ENCODE results near the gene SEC22A. TPM values are rescaled to one million over a fixed set of nuclear protein-coding genes. Genes with fewer than 3 reads are reported as not detected.

SEC22A gene
- polyA plus RNA-seq, 6 donors from 2014 or later = 12.5 to 17.0 (median 13.6) TPM

DNA sequence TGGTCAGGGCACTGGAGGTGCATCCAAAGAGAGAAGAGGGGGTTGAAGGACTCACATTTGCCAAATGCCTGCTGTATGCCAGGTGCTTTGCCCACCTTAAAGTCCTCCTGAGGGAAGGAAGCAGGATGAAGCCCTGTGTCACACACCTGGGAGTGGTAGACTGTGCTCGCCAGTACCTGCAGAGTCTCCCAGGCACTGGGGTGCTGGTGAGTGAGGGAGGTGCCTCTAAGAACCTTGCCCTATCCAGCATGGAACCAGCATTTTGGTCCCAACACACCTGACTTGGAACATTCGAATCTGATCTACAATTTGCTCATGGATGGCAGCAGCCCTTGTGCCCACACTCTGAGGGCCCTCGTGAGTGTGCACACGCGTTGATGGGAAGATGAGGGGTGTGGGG, 76.7 kb downstream of the SEC22A start:
- Mint-ChIP-seq H3K27me3 (no peaks in the 10 kb centered on the region), H3K4me3 (no peak overlapping the region), H3K27ac (no peak overlapping the region), H3K9me3 (no peaks in the 10 kb centered on the region), H3K36me3 (no peaks in the 10 kb centered on the region), H3K4me1 (peaks cover 0 to 3% (median 2%) of the 10 kb centered on the region in 3 donors)
- DNase-seq (no peak), ATAC-seq (ENCODE audit: low read depth in 2 of 2) (no peak)

DNA sequence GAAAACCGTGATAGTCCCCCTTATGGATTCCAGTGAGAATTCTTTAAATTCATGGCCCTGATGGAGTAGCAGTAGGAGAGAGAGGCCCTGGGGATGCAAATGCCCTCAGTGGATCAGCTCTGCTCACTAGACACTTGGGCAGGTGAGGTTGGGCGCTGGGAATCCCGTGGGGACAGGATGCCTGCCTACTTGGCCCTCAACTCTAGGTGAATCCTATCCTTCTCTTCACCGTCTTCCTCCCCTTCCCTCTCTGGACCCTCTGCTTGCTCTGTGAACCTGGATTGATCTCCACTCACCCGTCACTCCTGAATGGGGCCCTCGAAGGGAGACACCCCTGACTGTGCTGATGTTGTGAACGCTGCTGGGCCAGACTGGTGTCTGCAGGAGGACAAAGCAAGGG, 77.4 kb downstream of the SEC22A start:
- peaks cover 0 to 3% (median 2%) of the 10 kb centered on the region in 3 donors for H3K4me1 Mint-ChIP-seq
- H3K27ac Mint-ChIP-seq = no peak overlapping the region
- H3K36me3 Mint-ChIP-seq = no peaks in the 10 kb centered on the region
- no peak for ATAC-seq (ENCODE audit: low read depth in 2 of 2)
- H3K4me3 Mint-ChIP-seq = no peak overlapping the region
- no peaks in the 10 kb centered on the region for H3K9me3 Mint-ChIP-seq
- H3K27me3 Mint-ChIP-seq = no peaks in the 10 kb centered on the region
- no peak for DNase-seq

DNA sequence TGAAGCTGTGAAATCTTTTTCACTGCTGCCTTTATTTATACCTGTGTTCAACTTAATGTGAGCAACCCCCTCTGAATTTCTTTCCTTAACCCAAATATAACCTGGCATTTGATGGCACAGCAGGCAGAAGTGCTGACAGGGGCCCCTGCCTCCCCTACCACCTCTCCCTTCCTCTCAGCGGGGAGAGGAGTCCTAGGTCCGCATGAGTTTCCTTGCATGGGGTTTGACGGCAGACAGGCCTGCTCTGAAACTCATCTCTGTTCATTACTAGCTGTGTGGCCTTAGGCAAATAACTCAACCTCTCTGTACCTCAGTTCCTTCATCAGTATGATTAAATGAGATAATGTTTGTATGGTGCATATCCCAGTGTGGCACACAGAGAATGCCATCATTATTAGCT, 79.7 kb downstream of the SEC22A start:
- DNase-seq = no peak
- Mint-ChIP-seq H3K36me3 (no peaks in the 10 kb centered on the region), H3K4me1 (peaks cover 0 to 3% (median 2%) of the 10 kb centered on the region in 3 donors), H3K27me3 (no peaks in the 10 kb centered on the region), H3K27ac (peak overlapping the region in 1 of 6 donors; percentile 12), H3K9me3 (no peaks in the 10 kb centered on the region), H3K4me3 (no peak overlapping the region)
- ATAC-seq (ENCODE audit: low read depth in 2 of 2) = no peak

DNA sequence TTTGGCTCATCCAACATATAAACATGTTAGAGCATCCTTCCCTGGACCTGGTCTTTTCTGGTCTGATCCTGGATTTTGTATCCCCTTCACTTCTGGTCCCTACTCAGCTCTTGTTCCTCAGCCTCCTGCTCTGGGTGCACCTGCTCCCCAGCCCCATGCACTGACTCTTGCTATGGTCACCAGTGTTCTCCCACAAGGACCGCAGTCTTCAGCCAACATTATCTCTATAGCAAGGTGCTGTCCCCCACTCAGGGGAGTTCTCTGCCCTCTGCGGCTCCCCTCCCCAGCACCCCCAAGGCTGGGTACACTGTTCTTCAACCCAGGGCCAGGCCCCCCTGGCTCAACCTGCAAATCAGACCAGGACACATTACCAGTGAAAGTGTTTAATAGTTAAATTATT, 80.2 kb downstream of the SEC22A start:
- Mint-ChIP-seq H3K36me3 (no peaks in the 10 kb centered on the region), H3K4me3 (no peak overlapping the region), H3K27ac (no peak overlapping the region), H3K27me3 (peaks cover 0 to 4% (median 0%) of the 10 kb centered on the region in 3 donors), H3K9me3 (peaks cover 0 to 2% (median 0%) of the 10 kb centered on the region in 7 donors), H3K4me1 (peaks cover 0 to 2% (median under 1%) of the 10 kb centered on the region in 3 donors)
- no peak for DNase-seq
- no peak for ATAC-seq (ENCODE audit: low read depth in 2 of 2)

DNA sequence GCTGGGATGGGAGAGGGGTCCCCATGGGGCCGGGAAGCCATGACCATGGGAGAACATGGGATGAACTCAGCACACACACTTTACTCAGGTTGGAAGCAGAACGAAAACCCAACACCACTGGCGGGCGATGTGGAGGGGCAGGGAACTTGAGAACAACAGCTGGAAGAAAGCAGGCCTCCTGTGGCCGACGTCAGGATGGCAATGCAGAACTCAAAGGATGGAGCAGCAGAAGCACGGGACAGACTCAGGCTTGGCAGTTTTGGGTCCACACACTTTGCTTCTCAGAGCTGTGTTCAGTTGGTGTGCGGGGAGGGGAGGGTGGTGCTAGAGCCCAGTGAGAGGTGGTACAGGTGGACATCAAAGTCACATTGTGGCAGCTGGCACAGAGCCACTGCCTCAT, 80.7 kb downstream of the SEC22A start:
- DNase-seq = no peak
- H3K36me3 Mint-ChIP-seq = no peaks in the 10 kb centered on the region
- H3K9me3 Mint-ChIP-seq = peaks cover 0 to 7% (median 0%) of the 10 kb centered on the region in 7 donors
- peaks cover 0 to 6% (median 3%) of the 10 kb centered on the region in 3 donors for H3K4me1 Mint-ChIP-seq
- ATAC-seq (ENCODE audit: low read depth in 2 of 2) = no peak
- H3K27ac Mint-ChIP-seq = peak overlapping the region in 1 of 6 donors; percentile 33
- H3K4me3 Mint-ChIP-seq = no peak overlapping the region
- peaks cover 0 to 9% (median 0%) of the 10 kb centered on the region in 3 donors for H3K27me3 Mint-ChIP-seq

DNA sequence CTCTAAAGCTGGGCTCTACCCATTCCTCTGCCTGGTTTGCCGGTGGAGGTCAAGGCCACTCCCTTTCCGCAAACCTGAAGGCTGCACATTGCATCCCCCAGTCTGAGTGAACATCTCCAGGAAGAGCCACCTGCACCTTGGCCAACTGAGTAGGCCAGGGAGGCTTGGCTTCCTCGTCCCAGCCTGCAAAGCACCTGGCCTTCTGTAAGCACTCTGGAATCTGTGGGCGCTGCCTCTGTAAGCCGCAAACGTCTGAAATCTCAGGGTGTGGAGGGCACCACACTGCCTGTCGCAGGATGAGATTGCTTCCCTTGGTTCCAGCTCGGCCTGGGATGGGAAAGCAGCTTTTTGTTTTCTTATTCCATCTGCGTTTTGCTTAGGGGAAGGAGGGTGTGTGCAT, 81.3 kb downstream of the SEC22A start:
- no peak for DNase-seq
- Mint-ChIP-seq H3K27ac (no peak overlapping the region), H3K36me3 (no peaks in the 10 kb centered on the region), H3K27me3 (peaks cover 0 to 9% (median 0%) of the 10 kb centered on the region in 3 donors), H3K4me1 (peaks cover 0 to 6% (median 3%) of the 10 kb centered on the region in 3 donors), H3K9me3 (peaks cover 0 to 7% (median 0%) of the 10 kb centered on the region in 7 donors), H3K4me3 (no peak overlapping the region)
- ATAC-seq (ENCODE audit: low read depth in 2 of 2) = no peak

DNA sequence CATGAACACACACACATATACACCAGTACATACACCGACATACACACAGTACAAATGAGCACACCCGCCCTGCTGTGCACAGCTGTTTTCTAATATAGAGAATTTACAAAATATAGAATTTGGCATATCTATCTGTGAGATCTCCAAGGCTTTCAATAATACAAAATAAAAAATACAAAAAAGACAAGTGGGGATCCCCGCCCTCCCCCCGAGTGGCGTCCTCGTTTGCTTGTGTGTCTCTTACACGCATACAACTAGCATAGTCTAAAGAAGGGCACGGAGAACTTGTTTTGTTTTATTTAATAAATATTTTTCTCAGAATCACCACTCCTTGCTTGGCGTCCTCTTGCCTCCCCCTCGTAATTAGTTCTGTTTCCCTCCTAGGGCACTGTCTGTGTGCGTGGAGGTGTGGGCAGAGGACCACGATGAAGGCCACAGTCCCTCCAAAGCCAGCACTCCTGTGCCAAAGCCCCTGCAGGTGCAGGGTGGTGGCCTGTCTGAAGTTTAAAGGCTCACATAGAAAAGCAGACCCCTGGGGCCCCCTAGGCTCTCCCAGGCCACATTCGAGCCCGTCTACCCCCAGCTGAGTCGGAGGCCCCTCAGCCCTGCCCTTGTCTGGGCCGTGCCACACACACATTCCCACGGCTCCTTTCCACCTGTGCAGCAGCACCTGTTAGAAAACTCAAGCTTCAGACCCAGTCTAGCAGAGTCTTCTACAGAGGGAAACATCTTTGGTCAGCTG, 82.1 kb downstream of the SEC22A start:
- peaks cover 0 to 7% (median 0%) of the 10 kb centered on the region in 7 donors for H3K9me3 Mint-ChIP-seq
- no peak for DNase-seq
- H3K4me3 Mint-ChIP-seq = no peak overlapping the region
- no peak overlapping the region for H3K27ac Mint-ChIP-seq
- peaks cover 0 to 6% (median 3%) of the 10 kb centered on the region in 3 donors for H3K4me1 Mint-ChIP-seq
- ATAC-seq (ENCODE audit: low read depth in 2 of 2) = no peak
- no peaks in the 10 kb centered on the region for H3K36me3 Mint-ChIP-seq
- peaks cover 0 to 9% (median 0%) of the 10 kb centered on the region in 3 donors for H3K27me3 Mint-ChIP-seq

DNA sequence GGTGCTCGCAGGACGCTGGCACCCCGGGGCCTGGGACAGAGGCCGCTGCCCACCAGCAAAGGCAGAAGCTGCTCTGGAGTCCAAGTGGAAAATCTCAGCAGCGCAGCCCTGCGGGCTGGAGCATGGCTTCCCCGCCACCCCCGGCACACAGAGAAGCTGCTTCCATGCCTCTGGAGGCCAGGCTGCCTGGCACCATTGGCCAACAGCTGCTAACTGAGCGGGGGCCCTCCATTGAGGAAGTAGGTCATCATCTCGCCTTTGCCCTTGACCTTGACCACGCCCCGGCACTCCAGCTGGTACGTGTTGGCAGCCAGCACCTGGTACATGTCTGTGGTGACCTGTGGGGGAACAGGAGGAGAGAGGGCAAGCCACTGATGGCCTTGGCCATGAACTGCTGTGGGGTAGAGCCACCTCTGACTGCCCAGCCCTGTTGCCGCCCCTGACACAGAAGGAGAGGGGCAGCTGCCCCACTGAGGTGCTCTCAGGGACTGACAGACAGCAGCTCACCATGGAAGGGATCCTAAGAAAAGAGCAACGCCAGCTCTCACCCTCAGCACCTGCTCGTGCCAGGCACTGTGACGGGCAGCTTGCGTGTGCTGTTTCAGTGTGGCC, 82.8 kb downstream of the SEC22A start:
- peaks cover 0 to 6% (median 3%) of the 10 kb centered on the region in 3 donors for H3K4me1 Mint-ChIP-seq
- H3K9me3 Mint-ChIP-seq = peaks cover 0 to 7% (median 0%) of the 10 kb centered on the region in 7 donors
- H3K4me3 Mint-ChIP-seq = no peak overlapping the region
- no peak overlapping the region for H3K27ac Mint-ChIP-seq
- DNase-seq (no peak), ATAC-seq (ENCODE audit: low read depth in 2 of 2) (no peak)
- H3K36me3 Mint-ChIP-seq = no peaks in the 10 kb centered on the region
- peaks cover 0 to 9% (median 0%) of the 10 kb centered on the region in 3 donors for H3K27me3 Mint-ChIP-seq

DNA sequence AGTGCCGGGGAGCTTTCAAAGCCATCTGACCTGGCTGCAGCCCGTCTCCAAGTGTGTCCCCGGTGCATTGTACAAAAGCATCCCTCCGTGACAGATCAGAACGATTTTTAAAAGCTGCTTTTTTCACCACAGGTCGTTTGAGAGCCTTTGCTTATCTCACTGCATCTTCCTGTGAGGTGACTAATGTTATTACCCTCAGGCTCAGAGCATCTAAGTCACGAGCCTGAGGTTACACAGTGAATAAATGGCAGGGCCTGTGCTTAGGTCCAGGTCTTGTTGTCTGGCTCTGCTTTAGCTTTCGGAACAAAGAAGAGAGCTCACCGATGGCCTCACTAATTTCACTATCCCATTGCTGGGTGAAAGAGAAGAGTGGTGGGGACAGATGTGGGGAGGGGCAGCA, 83.3 kb downstream of the SEC22A start:
- Mint-ChIP-seq H3K27ac (no peak overlapping the region), H3K9me3 (peaks cover 0 to 7% (median 0%) of the 10 kb centered on the region in 7 donors), H3K27me3 (peaks cover 0 to 13% (median 2%) of the 10 kb centered on the region in 3 donors), H3K36me3 (no peaks in the 10 kb centered on the region), H3K4me3 (no peak overlapping the region), H3K4me1 (peaks cover 0 to 6% (median 3%) of the 10 kb centered on the region in 3 donors)
- DNase-seq (no peak), ATAC-seq (ENCODE audit: low read depth in 2 of 2) (no peak)

DNA sequence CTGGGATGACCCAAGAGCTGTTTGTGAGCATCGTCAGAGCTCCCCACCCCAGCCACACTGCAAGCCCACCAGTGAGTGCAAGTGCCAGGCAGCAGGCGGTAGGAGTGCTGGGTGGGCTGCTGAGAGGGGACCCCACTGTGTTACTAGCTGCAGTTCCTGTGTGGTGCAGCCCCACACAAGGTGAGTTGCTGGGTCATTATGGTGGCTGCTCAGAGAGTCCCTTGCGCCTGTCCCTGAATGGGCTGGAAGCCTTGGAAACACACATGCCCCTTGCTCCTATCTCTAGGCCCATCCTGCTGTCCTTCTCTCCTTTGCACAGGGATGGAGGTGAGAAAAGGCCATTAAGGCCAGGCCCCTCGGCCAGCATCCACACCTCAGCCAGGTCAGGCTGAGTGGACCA, 83.7 kb downstream of the SEC22A start:
- peaks cover 0 to 6% (median 3%) of the 10 kb centered on the region in 3 donors for H3K4me1 Mint-ChIP-seq

DNA sequence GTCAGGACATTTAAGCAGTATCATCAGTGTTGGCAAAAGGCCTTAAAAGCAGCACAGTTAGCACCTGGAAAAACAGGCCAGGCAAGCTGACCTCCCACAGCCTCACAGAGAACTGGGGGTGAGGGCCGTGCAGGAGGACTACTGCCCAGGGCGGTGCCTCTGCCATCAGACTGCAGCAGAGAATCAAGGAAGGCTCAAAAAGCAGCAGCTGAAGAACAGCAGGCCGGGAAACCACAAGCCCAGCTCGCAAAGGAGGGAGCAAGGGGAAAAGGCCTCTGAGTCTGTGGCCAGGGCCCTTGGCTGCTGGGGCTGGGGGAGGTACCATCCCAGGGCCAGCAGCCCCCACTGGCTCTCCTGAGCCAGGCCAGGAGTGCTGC, 84.2 kb downstream of the SEC22A start:
- Mint-ChIP-seq H3K4me1 (peaks cover 0 to 6% (median 3%) of the 10 kb centered on the region in 3 donors), H3K9me3 (peaks cover 0 to 7% (median 0%) of the 10 kb centered on the region in 7 donors), H3K27ac (no peak overlapping the region), H3K4me3 (no peak overlapping the region), H3K36me3 (no peaks in the 10 kb centered on the region), H3K27me3 (peaks cover 0 to 22% (median 10%) of the 10 kb centered on the region in 3 donors)
- no peak for DNase-seq
- no peak for ATAC-seq (ENCODE audit: low read depth in 2 of 2)

More for the DNA sequence above, 83.7 kb downstream of the SEC22A start:
- H3K4me3 Mint-ChIP-seq = no peak overlapping the region
- no peak overlapping the region for H3K27ac Mint-ChIP-seq
- no peaks in the 10 kb centered on the region for H3K36me3 Mint-ChIP-seq
- peaks cover 0 to 17% (median 6%) of the 10 kb centered on the region in 3 donors for H3K27me3 Mint-ChIP-seq
- peaks cover 0 to 7% (median 0%) of the 10 kb centered on the region in 7 donors for H3K9me3 Mint-ChIP-seq
- ATAC-seq (ENCODE audit: low read depth in 2 of 2) = no peak
- DNase-seq = no peak

DNA sequence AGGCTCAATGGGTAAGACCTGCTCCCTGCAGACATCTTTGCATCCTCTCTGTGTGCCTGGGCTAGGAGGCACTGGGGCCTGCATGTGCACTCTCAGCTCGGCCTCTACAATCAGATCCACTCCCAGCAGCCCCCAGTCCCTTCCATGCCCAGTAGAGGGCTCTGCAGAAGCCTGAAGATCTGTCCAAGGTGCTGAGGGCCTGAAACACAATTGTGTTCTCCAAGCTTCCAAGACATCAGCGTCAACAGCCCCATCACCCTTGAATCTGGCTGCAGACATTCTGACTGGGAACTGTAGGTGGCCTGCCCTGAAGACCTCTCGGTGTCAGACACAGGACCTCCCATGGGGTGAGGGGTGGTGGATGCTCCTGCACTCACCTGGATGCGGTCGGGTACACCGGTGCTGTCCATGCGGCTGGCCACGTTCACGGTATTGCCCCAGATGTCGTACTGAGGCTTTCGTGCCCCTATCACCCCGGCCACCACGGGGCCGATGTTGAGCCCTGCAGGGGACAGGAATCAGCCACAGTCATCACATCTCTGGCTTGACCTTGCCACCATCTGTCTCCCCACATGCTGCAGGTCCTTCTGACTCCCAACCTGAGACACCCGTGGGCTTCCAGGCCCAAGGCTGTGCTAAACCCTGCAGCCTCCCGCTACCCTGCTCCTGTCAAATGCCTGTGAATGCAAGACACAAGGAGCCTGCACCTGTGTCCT, 84.7 kb downstream of the SEC22A start:
- Mint-ChIP-seq H3K27ac (peak overlapping the region in 2 of 6 donors; percentile 47 to 85), H3K4me1 (peaks cover 0 to 6% (median 3%) of the 10 kb centered on the region in 3 donors), H3K27me3 (peaks cover 0 to 22% (median 16%) of the 10 kb centered on the region in 3 donors), H3K9me3 (peaks cover 0 to 7% (median 0%) of the 10 kb centered on the region in 7 donors), H3K4me3 (no peak overlapping the region), H3K36me3 (no peaks in the 10 kb centered on the region)
- ATAC-seq (ENCODE audit: low read depth in 2 of 2) (no peak), DNase-seq (no peak)

Data from naive B cell (primary cell).